ENCODE results near the gene HCN4.

HCN4 gene

DNA sequence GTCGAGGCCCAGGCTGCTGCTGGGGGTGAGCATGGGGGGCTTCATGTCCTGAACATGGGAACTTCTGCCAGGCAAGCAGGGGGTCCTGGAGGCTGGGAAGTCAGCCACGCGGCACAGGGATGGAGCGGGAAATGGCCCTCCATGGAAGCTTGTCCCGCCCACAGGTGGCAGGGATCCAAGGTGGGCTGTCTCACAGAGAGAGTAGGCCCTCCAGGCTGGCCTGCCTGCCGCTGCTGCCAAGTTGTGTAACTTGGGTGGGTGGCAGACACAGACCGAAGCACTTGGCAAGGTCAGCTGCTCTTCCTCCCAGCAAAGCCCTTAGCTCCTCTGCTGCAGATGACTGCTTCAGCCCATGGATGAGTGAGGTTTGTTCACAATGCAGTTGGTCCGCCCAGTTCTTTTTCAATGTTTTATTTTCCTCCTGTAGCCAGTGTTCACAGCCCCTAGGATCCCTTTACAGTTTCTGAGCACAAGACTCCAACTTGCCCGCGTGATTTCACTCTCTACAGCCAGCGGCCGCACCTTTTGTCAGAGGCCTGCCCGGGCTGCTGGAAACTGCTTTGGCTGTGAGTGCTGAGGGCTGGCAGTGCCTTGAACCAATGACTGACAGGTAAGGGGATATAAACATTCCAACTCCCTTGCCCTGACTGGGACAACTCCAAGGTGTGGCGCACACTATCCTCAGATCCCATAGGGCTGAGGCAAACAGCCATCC lies 26.7 kb downstream of the HCN4 start:
- DNase-seq = no peak

DNA sequence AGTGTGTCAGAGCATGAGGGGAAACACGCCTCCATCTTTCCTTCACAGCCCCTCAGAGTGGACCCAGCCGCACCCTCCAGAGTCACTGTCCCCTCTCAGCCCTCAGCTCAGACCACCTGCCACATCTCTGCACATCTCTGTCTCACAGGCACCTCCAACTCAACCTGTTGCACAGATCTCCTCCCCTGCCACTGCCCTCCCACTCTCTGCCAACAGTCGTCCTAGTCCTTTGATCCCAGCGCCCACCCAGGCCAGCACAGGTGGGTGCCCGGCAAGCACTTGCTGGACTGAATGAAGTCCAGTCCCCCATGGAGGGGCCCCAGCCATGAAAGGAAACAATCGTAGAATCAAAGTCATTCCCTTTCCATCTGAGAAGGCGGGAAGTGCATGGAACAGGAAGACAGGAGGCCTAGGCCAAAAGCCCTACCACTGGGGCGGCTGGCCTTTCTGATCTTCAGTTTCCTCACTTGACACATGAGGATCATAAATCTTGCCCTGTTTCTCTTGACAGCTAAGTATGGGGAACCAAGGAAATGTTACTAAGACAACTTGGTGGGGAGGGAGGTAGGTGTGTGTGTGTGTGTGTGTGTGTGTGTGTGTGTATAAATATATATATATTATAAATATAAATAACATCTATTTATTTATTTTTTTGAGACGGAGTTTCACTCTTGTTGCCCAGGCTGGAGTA lies 28.1 kb downstream of the HCN4 start:
- DNase-seq = no peak

DNA sequence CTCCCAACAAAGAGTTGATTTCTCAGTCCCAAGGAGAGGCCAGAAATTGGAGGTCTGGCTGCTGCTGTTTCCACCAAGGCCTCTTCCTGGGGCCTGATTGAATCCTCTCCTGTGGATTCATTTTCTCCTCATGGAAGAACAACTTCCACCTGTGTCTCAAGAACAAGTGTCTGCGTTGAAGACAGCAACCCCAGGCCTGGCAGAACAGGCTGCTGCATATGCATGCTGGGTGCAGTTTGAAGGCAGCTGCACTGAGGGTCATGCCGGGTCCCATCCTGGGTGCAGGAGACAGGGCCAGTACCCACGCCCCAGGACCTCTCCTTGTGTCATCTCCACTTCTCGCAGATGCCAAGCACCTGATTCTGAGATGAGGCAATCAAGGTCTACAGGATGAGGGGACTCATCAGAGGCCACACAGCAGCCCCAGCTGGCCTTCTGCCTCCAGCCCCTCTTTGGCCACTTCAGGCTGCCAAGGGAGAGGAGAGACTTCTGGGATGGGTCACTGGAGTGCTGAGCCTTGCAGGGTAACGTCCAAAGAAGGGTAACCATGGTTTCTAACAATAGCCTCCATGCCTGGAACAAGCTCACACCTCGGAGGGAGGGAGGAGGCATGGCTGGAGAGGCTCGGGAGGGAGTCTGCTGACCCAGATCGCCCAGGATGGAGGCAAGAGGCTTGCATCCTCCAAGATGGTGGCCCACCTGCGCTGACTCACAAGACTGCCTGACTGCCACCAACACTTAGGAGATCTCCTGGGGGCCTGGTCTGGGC lies 30.0 kb downstream of the HCN4 start:
- DNase-seq = no peak

- DNase-seq = no peak
These were observed 30.7 kb downstream of the HCN4 start for GRCh38 chr15:73338058-73338457.

DNA sequence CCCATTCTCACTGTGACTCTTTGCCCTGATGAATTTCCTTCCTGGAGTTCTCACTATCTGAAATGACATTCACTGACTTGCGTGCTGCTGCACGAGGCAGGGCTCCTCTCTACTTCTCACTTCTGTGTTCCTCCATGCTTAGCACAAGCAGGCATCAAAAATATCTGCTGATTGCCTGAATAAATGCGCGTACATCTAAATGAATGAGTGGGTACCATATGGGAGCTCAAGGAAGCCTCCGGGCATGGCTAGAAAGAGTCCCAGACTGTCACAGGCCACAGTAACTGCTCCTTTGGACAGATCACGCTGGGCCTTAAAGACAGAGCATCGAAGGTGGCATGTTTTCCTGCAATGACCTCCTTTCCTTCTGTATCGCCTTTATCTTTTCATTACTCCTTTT lies 31.6 kb downstream of the HCN4 start:
- no peak for DNase-seq

GRCh38 chr15:73336756-73337155 lies 32.0 kb downstream of the HCN4 start:
- no peak for DNase-seq

GRCh38 chr15:73335471-73335870 lies 33.3 kb downstream of the HCN4 start:
- DNase-seq = no peak

DNA sequence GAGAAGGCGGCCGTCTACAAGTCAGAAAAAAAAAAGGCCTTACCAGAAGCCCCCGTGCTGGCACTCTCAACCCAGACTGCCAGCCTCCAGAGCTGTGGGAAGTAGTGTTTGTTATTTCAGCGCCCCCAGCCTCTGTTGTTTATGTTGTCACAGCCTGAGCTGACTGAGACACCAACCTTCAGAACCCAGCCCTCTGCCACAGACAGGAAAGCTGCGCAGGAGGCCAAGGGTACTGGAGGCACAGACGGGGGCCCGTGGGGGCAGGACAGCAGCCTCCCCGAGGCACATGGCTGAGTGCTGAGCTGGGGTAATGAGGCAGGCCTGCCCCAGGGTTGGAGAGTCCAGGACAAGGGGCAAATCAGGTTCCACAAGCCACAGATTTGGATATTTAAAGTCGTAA lies 33.7 kb downstream of the HCN4 start:
- no peak for DNase-seq

- no peak for DNase-seq
These were observed 34.7 kb downstream of the HCN4 start for GRCh38 chr15:73334086-73334485.

- DNase-seq = no peak
These were observed 35.8 kb downstream of the HCN4 start for GRCh38 chr15:73333001-73333400.

DNA sequence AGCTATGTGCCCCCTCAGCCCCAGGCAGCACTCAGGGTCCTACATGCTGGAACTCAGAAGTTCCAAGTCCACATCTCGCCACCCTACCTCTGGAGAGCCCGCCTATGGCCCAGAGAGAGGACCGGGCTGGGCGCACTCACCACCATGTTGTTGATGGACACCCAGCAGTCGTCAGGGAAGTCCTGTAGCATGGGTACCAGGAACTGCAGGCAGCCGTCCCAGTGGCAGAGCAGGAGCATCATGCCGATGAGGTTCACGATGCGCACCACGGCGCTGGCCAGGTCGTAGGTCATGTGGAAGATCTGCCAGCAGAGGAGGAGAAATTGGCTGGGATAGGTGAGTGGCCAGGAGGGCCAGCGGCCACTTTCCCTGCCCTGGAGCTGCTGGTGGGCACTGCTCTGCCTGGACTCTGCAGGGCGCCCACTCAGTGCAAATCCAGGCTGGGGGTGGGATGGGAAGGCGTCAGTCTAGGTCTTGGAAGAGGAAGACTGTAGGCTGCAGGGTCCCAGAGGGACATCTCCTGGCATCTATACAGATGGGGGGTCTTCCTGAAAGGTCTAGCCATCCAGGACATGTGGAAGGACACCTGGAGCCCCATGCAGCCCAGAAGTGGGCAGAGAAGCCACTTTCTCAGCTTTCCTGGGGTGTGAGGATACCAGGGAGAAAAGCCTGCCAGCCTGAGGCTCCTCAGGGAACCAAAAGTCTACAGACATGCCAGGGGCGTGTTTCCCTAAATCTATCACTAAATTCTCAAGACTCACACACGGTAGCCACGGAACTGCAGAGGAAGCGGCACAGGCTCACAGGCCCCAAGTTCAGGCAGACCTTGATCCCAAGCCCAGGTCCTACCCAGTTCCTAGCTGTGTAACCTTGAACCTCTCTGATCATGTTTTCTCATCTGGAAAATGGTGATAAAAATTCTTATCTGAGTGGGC lies 36.5 kb downstream of the HCN4 start:
- DNase-seq = no peak

DNA sequence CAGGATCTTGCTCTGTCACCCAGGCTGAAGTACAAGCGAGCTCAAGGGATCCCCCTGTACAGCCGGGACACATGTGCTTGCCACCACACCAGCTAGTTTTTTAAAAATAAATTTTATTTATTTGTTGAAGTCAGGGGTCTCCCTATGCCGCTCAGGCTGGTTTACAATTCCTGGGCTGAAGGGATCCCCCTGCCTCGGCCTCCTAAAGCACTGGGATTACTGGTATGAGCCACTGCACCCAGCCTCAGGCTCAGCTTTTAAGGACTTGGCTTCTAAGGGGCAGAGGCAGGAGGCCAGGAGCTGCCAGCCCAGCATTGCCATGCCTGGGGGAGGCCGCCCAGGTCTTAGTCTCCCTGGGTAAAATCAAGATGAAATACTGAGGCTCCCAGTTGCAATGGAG lies 37.3 kb downstream of the HCN4 start:
- DNase-seq = no peak

GRCh38 chr15:73330206-73331051 lies 38.3 kb downstream of the HCN4 start:
- DNase-seq = no peak

DNA sequence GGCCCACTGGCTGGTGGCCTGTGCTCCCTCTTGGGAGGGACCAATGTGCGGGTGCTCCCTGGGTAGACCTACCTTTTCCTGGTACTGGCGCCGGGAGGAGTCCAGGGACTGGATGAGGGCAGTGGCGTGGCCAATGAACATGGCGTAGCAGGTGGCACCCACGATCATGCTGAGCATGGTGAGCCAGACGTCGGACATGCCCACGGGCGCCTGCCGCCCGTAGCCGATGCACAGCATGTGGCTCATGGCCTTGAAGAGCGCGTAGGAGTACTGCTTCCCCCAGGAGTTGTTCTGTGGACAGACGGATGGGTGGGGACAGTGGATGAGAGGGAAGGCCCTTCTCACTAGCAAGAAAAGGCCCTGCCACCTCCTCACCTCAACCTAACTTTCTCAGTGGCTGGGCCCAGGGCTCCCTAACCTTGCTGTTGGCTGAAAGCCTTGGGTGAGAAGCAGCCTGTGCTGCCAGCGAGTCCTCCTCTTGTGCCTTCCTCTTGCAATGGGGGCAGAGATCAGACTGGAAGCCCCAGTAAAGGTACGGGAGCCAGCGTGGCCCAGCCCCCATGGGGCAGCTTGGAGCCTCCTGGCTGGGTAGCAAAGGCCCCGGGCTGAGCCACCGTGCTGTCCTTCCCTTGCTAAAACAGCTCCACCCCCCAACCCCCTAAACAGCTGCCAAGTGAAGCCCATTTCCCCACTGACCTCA lies 39.1 kb downstream of the HCN4 start:
- no peak for DNase-seq

DNA sequence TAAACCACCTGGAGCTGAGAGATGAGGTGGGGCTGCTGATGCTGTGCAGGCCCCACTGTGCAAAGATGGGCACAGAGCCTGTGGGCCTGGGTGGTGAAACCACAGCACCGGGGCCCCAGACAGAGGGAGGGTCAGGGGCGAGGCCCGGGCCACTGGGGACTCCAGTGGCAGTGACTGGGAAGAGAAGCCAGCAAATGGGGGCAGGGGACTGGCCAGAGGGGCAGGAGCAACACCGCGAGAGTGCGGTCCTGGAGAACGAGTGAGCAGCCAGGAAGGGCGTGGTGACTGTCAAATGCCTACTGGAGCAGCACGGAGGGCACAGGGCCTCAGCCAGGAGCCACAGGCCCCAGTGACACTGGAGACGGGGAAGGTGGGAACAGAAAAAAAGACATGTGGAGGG lies 39.8 kb downstream of the HCN4 start:
- DNase-seq = no peak

GRCh38 chr15:73328149-73328820 lies 40.5 kb downstream of the HCN4 start:
- DNase-seq = no peak

GRCh38 chr15:73326157-73326556 lies 42.6 kb downstream of the HCN4 start:
- no peak for DNase-seq

GRCh38 chr15:73325191-73325861 lies 43.4 kb downstream of the HCN4 start:
- DNase-seq = no peak

DNA sequence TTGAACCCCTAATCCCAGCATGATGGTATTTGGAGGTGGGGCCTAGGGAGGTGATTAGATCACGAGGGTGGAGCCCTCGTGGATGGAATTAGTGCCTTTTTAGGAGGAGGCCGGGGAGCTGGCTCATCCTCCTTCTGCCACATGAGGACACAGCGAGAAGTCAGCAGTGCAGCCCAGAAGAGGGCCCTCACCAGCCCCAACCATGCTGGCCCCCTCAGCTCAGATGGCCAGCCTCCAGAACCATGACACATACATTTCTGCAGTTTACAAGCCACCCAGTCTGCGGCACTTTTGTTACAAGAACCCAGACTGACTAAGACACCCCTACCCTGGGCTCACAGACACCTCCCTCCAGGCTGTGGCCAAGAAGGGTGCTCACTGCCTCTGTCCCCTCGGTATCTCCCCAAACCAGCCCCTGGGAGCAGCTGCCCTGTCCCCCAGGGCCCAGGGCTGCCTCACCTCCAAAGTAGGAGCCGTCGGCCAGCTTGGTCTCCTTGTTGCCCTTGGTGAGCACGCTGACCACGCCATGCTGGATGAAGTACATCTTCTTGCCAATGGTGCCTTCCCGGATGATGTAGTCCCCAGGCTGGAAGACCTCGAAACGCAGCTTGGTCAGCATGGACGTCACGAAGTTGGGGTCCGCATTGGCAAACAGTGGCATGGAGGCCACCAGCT lies 44.1 kb downstream of the HCN4 start:
- no peak for DNase-seq
